MM.1S (cell line): ENCODE data around the gene NINJ2.

Experiments used
- CTCF ChIP-seq: fragments of 300-600 bp; sonication (generic); IDR thresholded peaks from 2 replicates; pipeline ENCODE4 v1.5.1; 2016; ENCODE audit warnings: antibody characterized with exemption, low read length, mixed read lengths
- EZH2phosphoT487 ChIP-seq: fragments of 300-600 bp; sonication (generic); IDR thresholded peaks from 2 replicates; pipeline ENCODE4 v1.6.1; 2018; ENCODE audit warnings: antibody characterized with exemption, low read length

DNA sequence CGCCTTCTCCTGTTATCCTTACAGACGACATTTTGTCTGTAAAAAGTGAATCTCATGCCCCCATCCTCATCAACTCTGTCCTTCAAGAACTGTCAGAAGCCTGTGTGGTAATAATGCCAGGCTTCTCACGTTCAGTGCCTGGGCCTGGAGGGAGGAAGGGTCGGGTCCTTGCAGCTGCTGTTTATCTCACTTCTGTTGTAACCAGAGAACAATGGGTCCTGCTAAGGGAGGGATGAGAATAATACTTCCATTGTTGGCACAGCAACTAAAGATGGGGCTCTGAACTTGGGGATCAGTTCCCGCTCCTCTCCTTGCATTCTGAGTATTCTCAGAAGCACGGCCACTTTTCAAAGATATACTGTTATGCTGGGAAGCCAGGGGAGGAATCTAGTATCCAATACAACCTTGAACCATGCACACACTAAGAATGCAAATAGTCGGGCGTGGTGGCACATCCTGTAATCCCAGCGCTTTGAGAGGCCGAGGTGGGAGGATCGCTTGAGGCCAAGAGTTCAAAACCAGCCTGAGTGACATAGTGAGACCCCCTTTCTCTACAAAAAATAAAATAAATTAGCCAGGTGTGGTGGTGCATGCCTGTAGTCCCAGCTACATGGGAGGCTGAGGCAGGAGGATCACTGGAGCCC, 38.8 kb upstream of the NINJ2 start:
- TF ChIP-seq CTCF (no peak), EZH2phosphoT487 (no peak)
